HepG2 (cell line): ENCODE measurements around the gene CAPN10. TPM values are rescaled to one million over a fixed set of nuclear protein-coding genes. Genes with fewer than 3 reads are reported as not detected.

ENCODE experiments used
- BCL3 ChIP-seq: sonication (generic); formaldehyde crosslinking; IDR thresholded peaks from 2 replicates; pipeline ENCODE4 v1.5.1; 2020; ENCODE audit warnings: mild to moderate bottlenecking, missing genetic modification reagents, moderate library complexity
- BRD4 ChIP-seq: sonication (generic); formaldehyde crosslinking; IDR thresholded peaks from 2 replicates; pipeline ENCODE4 v1.4.0; 2020; ENCODE audit warnings: missing genetic modification reagents
- POGK ChIP-seq: sonication (generic); formaldehyde crosslinking; conservative IDR thresholded peaks from 2 replicates; pipeline ENCODE4 v1.8.0; 2022; ENCODE audit warnings: mild to moderate bottlenecking, moderate library complexity, missing genetic modification reagents
- ZIK1 ChIP-seq: sonication (generic); formaldehyde crosslinking; IDR thresholded peaks from 2 replicates; pipeline ENCODE4 v1.5.0; 2020; ENCODE audit warnings: mild to moderate bottlenecking, low read depth, missing genetic modification reagents, borderline replicate concordance
- ZNF292 ChIP-seq: sonication (generic); formaldehyde crosslinking; IDR thresholded peaks from 2 replicates; pipeline ENCODE4 v1.8.1; 2022; ENCODE audit warnings: mild to moderate bottlenecking, low read depth, missing genetic modification reagents, borderline replicate concordance
- ZNF558 ChIP-seq: sonication (generic); formaldehyde crosslinking; IDR thresholded peaks from 2 replicates; pipeline ENCODE4 v1.9.0; 2022; ENCODE audit warnings: mild to moderate bottlenecking, missing genetic modification reagents, borderline replicate concordance
- ZNF772 ChIP-seq: sonication (generic); formaldehyde crosslinking; IDR thresholded peaks from 2 replicates; pipeline ENCODE4 v1.5.0; 2020; ENCODE audit warnings: mild to moderate bottlenecking, missing genetic modification reagents
- ZNF891 ChIP-seq: sonication (generic); formaldehyde crosslinking; IDR thresholded peaks from 2 replicates; pipeline ENCODE4 v1.5.0; 2020; ENCODE audit warnings: mild to moderate bottlenecking, missing genetic modification reagents
- polyA plus RNA-seq, 8 experiments: library from polyadenylated mRNA; depleted of rRNA in 3 of 8; stranded (reverse) in 7 of 8; unstranded in 1 of 8; fragments of >200 nt; fragmentation: Illumina TruSeq in 4 of 8; extraction: Trizol in 4 of 8; gene quantifications; 2 replicates each; pipeline versions ENCODE4 v1.2.1 to v1.2.3, GENCODE V29; 2011 to 2016; ENCODE audit warnings: low read depth in 4 of 8, missing spikeins in 1 of 8, mixed read lengths in 1 of 8; ENCODE audit not compliant: insufficient read depth in 1 of 8
- total RNA-seq, 5 experiments: library from RNA; depleted of rRNA; stranded (reverse); fragments of >200 nt; fragmentation: Illumina TruSeq; extraction: Trizol; gene quantifications; 2 replicates each; pipeline ENCODE4 v1.2.3, GENCODE V29; 2016; ENCODE audit warnings: low read depth in 1 of 5
- TF ChIP-seq, protein P1 (sequence below): sonication (generic); formaldehyde crosslinking; IDR thresholded peaks from 2 replicates; pipeline ENCODE4 v1.4.0; 2020; ENCODE audit warnings: missing genetic modification reagents
- TF ChIP-seq, protein P2 (sequence below): sonication (generic); formaldehyde crosslinking; IDR thresholded peaks from 2 replicates; pipeline ENCODE4 v1.5.0; 2020; ENCODE audit warnings: missing genetic modification reagents, mild to moderate bottlenecking, borderline replicate concordance
- TF ChIP-seq, protein P3 (sequence below): sonication (generic); formaldehyde crosslinking; IDR thresholded peaks from 2 replicates; pipeline ENCODE4 v1.4.0; 2020; ENCODE audit warnings: missing genetic modification reagents
- TF ChIP-seq, protein P4 (sequence below): sonication (generic); formaldehyde crosslinking; IDR thresholded peaks from 2 replicates; pipeline ENCODE4 v1.5.0; 2020; ENCODE audit warnings: mild to moderate bottlenecking, missing genetic modification reagents

Gene CAPN10
- total and polyA plus RNA-seq, 2 of the 13 experiments (the other 11 are each of a cell fraction or from before 2014, with no cell fraction given), result 27.6 to 32.4 TPM

GRCh38 chr2:240568678-240569522 is 17.6 kb upstream of the CAPN10 start (continued):
- TF ChIP-seq, protein P1, sequence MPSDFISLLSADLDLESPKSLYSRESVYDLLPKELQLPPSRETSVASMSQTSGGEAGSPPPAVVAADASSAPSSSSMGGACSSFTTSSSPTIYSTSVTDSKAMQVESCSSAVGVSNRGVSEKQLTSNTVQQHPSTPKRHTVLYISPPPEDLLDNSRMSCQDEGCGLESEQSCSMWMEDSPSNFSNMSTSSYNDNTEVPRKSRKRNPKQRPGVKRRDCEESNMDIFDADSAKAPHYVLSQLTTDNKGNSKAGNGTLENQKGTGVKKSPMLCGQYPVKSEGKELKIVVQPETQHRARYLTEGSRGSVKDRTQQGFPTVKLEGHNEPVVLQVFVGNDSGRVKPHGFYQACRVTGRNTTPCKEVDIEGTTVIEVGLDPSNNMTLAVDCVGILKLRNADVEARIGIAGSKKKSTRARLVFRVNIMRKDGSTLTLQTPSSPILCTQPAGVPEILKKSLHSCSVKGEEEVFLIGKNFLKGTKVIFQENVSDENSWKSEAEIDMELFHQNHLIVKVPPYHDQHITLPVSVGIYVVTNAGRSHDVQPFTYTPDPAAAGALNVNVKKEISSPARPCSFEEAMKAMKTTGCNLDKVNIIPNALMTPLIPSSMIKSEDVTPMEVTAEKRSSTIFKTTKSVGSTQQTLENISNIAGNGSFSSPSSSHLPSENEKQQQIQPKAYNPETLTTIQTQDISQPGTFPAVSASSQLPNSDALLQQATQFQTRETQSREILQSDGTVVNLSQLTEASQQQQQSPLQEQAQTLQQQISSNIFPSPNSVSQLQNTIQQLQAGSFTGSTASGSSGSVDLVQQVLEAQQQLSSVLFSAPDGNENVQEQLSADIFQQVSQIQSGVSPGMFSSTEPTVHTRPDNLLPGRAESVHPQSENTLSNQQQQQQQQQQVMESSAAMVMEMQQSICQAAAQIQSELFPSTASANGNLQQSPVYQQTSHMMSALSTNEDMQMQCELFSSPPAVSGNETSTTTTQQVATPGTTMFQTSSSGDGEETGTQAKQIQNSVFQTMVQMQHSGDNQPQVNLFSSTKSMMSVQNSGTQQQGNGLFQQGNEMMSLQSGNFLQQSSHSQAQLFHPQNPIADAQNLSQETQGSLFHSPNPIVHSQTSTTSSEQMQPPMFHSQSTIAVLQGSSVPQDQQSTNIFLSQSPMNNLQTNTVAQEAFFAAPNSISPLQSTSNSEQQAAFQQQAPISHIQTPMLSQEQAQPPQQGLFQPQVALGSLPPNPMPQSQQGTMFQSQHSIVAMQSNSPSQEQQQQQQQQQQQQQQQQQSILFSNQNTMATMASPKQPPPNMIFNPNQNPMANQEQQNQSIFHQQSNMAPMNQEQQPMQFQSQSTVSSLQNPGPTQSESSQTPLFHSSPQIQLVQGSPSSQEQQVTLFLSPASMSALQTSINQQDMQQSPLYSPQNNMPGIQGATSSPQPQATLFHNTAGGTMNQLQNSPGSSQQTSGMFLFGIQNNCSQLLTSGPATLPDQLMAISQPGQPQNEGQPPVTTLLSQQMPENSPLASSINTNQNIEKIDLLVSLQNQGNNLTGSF, result no peak
- TF ChIP-seq BCL3 (CRISPR knock-in tag), result peak; percentile 91
- peak; percentile 19; the same call in 1 of the 2 replicates for TF ChIP-seq ZNF772 (CRISPR knock-in tag)
- TF ChIP-seq, protein P2, sequence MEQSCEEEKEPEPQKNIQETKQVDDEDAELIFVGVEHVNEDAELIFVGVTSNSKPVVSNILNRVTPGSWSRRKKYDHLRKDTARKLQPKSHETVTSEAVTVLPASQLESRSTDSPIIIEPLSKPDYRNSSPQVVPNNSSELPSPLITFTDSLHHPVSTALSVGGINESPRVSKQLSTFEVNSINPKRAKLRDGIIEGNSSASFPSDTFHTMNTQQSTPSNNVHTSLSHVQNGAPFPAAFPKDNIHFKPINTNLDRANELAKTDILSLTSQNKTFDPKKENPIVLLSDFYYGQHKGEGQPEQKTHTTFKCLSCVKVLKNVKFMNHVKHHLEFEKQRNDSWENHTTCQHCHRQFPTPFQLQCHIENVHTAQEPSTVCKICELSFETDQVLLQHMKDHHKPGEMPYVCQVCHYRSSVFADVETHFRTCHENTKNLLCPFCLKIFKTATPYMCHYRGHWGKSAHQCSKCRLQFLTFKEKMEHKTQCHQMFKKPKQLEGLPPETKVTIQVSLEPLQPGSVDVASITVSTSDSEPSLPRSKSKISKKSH, result 0 out of 2 replicates have a peak, but pooled peaks have one; percentile 54
- no peak; the same call in 1 of the 2 replicates for TF ChIP-seq ZIK1 (CRISPR knock-in tag)
- TF ChIP-seq, protein P3, sequence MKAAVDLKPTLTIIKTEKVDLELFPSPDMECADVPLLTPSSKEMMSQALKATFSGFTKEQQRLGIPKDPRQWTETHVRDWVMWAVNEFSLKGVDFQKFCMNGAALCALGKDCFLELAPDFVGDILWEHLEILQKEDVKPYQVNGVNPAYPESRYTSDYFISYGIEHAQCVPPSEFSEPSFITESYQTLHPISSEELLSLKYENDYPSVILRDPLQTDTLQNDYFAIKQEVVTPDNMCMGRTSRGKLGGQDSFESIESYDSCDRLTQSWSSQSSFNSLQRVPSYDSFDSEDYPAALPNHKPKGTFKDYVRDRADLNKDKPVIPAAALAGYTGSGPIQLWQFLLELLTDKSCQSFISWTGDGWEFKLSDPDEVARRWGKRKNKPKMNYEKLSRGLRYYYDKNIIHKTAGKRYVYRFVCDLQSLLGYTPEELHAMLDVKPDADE (CRISPR knock-in tag), result no peak
- peak; percentile 59; the same call in 1 of the 2 replicates for TF ChIP-seq ZNF558 (CRISPR knock-in tag)
- TF ChIP-seq BRD4 (CRISPR knock-in tag), result peak; percentile 78
- TF ChIP-seq ZNF292 (CRISPR knock-in tag), result no peak
- TF ChIP-seq, protein P4, sequence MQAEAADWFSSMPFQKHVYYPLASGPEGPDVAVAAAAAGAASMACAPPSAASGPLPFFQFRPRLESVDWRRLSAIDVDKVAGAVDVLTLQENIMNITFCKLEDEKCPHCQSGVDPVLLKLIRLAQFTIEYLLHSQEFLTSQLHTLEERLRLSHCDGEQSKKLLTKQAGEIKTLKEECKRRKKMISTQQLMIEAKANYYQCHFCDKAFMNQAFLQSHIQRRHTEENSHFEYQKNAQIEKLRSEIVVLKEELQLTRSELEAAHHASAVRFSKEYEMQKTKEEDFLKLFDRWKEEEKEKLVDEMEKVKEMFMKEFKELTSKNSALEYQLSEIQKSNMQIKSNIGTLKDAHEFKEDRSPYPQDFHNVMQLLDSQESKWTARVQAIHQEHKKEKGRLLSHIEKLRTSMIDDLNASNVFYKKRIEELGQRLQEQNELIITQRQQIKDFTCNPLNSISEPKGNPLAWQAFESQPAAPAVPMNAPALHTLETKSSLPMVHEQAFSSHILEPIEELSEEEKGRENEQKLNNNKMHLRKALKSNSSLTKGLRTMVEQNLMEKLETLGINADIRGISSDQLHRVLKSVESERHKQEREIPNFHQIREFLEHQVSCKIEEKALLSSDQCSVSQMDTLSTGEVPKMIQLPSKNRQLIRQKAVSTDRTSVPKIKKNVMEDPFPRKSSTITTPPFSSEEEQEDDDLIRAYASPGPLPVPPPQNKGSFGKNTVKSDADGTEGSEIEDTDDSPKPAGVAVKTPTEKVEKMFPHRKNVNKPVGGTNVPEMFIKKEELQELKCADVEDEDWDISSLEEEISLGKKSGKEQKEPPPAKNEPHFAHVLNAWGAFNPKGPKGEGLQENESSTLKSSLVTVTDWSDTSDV, result no peak
- TF ChIP-seq ZNF891 (CRISPR knock-in tag), result no peak
- TF ChIP-seq POGK, result peak; percentile 83
